ENCODE results near the gene INA.

INA gene

GRCh38 chr10:103278862-103279298 is 1.9 kb downstream of the INA start:
- Histone ChIP-seq H3K4me1 (ENCODE audit: control insufficient read depth, insufficient read depth, low read length) (peaks cover 8% of the 10 kb centered on the region), H3K36me3 (ENCODE audit: control insufficient read depth, insufficient read depth, low read length) (no peaks in the 10 kb centered on the region), H3K9ac (ENCODE audit: low read length) (no peak overlapping the region), H3K9me3 (ENCODE audit: control insufficient read depth, low read length) (no peaks in the 10 kb centered on the region), H3K4me3 (ENCODE audit: low read length) (no peak overlapping the region), H3K27me3 (ENCODE audit: control insufficient read depth, insufficient read depth, low read length) (peaks cover 49% of the 10 kb centered on the region)

DNA sequence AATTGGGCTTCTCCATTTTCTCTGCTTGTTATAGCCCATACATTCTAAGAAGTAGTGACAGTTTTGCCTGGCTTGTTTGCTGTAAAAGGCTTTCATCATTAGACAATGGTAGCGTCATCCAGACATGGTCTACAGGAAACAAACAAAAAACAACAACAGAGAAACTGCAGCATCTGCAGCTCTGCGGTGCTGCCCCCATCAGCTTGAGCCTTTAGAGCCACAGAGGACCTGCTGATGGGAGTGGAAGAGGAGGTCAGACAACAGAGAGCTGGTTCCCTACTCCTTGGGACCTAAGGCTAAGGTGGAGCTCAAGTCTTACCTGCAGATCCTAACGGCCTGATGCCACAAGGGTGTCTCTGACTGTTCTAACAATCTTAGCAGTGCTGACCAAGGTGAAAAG is 3.1 kb downstream of the INA start:
- Histone ChIP-seq H3K4me1 (ENCODE audit: control insufficient read depth, insufficient read depth, low read length) (peaks cover 8% of the 10 kb centered on the region), H3K9me3 (ENCODE audit: control insufficient read depth, low read length) (no peaks in the 10 kb centered on the region), H3K27me3 (ENCODE audit: control insufficient read depth, insufficient read depth, low read length) (peaks cover 49% of the 10 kb centered on the region), H3K9ac (ENCODE audit: low read length) (no peak overlapping the region), H3K4me3 (ENCODE audit: low read length) (no peak overlapping the region), H3K36me3 (ENCODE audit: control insufficient read depth, insufficient read depth, low read length) (no peaks in the 10 kb centered on the region)

- no peak overlapping the region for H3K4me3 ChIP-seq (ENCODE audit: low read length)
- H3K9me3 ChIP-seq (ENCODE audit: control insufficient read depth, low read length): no peaks in the 10 kb centered on the region
- H3K4me1 ChIP-seq (ENCODE audit: control insufficient read depth, insufficient read depth, low read length): peaks cover 8% of the 10 kb centered on the region
- no peak overlapping the region for H3K9ac ChIP-seq (ENCODE audit: low read length)
- no peaks in the 10 kb centered on the region for H3K36me3 ChIP-seq (ENCODE audit: control insufficient read depth, insufficient read depth, low read length)
- peaks cover 49% of the 10 kb centered on the region for H3K27me3 ChIP-seq (ENCODE audit: control insufficient read depth, insufficient read depth, low read length)
Observed at GRCh38 chr10:103280506-103280905, 3.6 kb downstream of the INA start.

DNA sequence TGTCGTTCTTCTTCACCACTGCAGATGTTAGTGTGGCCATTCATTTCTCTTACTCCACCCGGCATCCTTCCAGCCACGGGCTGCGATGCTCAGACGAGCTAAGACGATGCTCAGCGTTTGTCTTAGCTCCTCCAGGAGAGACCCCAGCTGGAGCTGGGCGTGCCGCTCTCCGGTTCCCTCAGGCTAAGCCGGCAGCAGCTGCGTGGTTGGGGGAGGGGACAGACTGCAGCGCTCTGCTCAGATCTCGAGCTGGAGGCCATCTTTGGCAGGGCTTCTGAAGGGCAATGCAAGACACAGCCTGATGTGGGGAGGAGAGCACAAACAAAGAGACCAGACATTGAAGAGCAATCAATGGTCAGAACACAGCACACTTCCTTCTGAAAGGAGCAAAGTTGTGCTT is 4.8 kb downstream of the INA start:
- Histone ChIP-seq H3K4me1 (ENCODE audit: control insufficient read depth, insufficient read depth, low read length) (peaks cover 8% of the 10 kb centered on the region), H3K36me3 (ENCODE audit: control insufficient read depth, insufficient read depth, low read length) (no peaks in the 10 kb centered on the region), H3K9ac (ENCODE audit: low read length) (no peak overlapping the region), H3K4me3 (ENCODE audit: low read length) (no peak overlapping the region), H3K9me3 (ENCODE audit: control insufficient read depth, low read length) (no peaks in the 10 kb centered on the region), H3K27me3 (ENCODE audit: control insufficient read depth, insufficient read depth, low read length) (peaks cover 38% of the 10 kb centered on the region)

DNA sequence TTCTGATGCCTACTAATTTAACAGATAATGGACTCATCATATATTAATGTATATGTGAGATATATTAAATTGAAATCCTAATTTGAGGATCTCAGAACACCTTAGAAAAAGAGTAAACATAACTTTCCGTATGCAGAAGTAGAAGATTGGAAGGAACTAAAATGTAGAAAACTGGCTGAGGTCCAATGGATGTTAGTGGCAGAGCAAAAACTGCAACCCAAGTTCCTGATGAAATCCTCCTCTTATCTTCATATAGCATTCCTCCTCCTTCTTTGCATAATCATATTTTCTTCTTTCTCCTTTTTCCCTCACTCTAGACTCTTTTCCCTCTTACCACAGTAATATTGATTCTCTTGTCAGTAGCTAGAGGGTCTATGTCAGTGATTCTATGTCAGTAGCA is 6.0 kb downstream of the INA start:
- no peaks in the 10 kb centered on the region for H3K9me3 ChIP-seq (ENCODE audit: control insufficient read depth, low read length)
- H3K4me1 ChIP-seq (ENCODE audit: control insufficient read depth, insufficient read depth, low read length): no peaks in the 10 kb centered on the region
- H3K27me3 ChIP-seq (ENCODE audit: control insufficient read depth, insufficient read depth, low read length): peaks cover 30% of the 10 kb centered on the region
- no peaks in the 10 kb centered on the region for H3K36me3 ChIP-seq (ENCODE audit: control insufficient read depth, insufficient read depth, low read length)
- H3K9ac ChIP-seq (ENCODE audit: low read length): no peak overlapping the region
- H3K4me3 ChIP-seq (ENCODE audit: low read length): no peak overlapping the region

DNA sequence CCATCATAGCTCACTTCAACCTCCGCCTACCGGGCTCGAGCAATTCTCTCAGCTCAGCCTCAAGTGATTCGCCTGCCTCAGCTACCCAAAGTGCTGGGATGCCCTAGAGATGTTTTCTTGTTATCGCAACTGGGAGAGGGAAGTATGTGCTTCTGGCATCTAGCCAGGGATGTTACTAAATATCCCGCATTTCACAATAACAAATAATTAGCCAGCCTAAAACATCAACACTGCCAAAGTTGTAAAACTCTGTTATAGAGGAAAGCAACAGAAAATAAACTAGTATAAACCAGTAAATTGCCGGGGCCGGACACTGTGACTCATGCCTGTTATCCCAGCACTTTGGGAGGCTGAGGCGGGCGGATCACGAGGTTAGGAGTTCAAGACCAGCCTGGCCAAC is 7.2 kb downstream of the INA start:
- Histone ChIP-seq H3K9me3 (ENCODE audit: control insufficient read depth, low read length) (no peaks in the 10 kb centered on the region), H3K4me3 (ENCODE audit: low read length) (no peak overlapping the region), H3K4me1 (ENCODE audit: control insufficient read depth, insufficient read depth, low read length) (no peaks in the 10 kb centered on the region), H3K9ac (ENCODE audit: low read length) (no peak overlapping the region), H3K36me3 (ENCODE audit: control insufficient read depth, insufficient read depth, low read length) (no peaks in the 10 kb centered on the region), H3K27me3 (ENCODE audit: control insufficient read depth, insufficient read depth, low read length) (peaks cover 18% of the 10 kb centered on the region)

DNA sequence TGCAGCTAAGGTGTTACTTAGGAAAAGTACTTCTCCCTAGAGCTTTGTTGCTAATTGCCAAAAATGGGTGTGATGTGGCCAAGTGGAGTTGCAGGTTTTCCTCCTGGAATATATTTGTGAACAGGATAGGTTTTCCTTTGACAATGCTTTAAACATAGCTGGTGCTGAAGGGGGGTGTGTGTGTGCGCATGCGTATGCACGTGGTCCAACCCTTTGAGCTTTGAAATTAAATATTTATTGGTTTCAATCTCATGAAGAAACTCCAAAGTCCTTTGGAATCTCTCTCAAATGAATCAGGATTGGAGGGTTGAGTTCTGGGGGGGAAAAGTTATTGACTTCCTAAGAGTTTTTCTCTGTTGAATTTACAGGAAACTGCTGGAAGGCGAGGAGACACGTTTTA is 11.1 kb downstream of the INA start:
- no peak overlapping the region for H3K9ac ChIP-seq (ENCODE audit: low read length)
- H3K36me3 ChIP-seq (ENCODE audit: control insufficient read depth, insufficient read depth, low read length): no peaks in the 10 kb centered on the region
- no peaks in the 10 kb centered on the region for H3K4me1 ChIP-seq (ENCODE audit: control insufficient read depth, insufficient read depth, low read length)
- H3K4me3 ChIP-seq (ENCODE audit: low read length): no peak overlapping the region
- H3K27me3 ChIP-seq (ENCODE audit: control insufficient read depth, insufficient read depth, low read length): peaks cover 3% of the 10 kb centered on the region
- H3K9me3 ChIP-seq (ENCODE audit: control insufficient read depth, low read length): no peaks in the 10 kb centered on the region

- no peak overlapping the region for H3K9ac ChIP-seq (ENCODE audit: low read length)
- H3K9me3 ChIP-seq (ENCODE audit: control insufficient read depth, low read length): no peaks in the 10 kb centered on the region
- no peaks in the 10 kb centered on the region for H3K36me3 ChIP-seq (ENCODE audit: control insufficient read depth, insufficient read depth, low read length)
- H3K4me1 ChIP-seq (ENCODE audit: control insufficient read depth, insufficient read depth, low read length): no peaks in the 10 kb centered on the region
- H3K27me3 ChIP-seq (ENCODE audit: control insufficient read depth, insufficient read depth, low read length): peaks cover 3% of the 10 kb centered on the region
- no peak overlapping the region for H3K4me3 ChIP-seq (ENCODE audit: low read length)
Observed at GRCh38 chr10:103291588-103291987, 14.7 kb downstream of the INA start.

DNA sequence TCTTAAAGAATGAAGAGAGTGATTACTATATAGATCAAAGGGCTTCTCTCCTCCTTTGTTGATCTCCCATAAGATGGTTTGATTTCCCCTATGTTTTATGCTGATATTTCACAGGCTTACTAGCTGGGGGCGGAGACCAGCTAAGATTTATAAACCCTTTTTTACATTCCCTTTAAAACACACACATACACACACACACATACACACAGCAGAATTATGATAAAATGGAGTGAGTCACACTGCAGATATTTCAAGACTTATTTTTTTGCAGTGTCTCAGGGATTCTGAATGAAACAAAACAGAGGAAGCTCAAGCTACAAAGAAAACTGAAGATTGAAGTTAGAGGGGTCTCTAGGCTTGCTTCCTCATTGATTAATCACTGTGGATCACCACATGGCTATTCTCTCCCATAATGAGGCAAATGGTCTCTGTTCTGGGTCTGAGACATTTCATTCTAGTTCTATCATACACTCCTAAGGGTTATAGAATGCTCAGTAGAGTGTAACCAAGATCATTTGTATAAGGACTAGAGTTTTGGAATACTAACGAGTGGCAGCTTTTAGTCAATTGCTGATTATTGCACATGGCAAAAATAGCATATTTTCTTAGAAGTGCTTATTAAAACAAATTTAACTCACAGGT is 18.6 kb downstream of the INA start:
- Histone ChIP-seq H3K36me3 (ENCODE audit: control insufficient read depth, insufficient read depth, low read length) (no peaks in the 10 kb centered on the region), H3K4me3 (ENCODE audit: low read length) (no peak overlapping the region), H3K9me3 (ENCODE audit: control insufficient read depth, low read length) (no peaks in the 10 kb centered on the region)

DNA sequence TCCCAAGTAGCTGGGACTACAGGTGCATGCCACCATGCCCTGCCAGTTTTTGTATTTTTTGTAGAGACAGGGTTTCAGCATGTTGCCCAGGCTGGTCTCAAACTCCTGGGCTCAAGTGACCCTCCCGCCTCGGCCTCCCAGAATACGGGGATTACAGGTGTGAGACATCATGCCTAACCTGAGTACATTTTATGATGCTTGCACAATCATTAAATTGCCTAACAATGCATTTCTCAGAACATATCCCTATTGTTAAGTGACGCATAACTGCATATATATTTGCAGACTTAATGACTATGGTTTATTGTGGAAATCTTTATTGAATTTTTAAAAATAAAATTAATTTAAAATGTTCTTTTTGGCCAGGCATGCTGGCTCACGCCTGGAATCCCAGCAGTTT is 30.7 kb downstream of the INA start:
- Histone ChIP-seq H3K36me3 (ENCODE audit: control insufficient read depth, insufficient read depth, low read length) (no peaks in the 10 kb centered on the region), H3K27me3 (ENCODE audit: control insufficient read depth, insufficient read depth, low read length) (no peaks in the 10 kb centered on the region), H3K4me3 (ENCODE audit: low read length) (no peak overlapping the region), H3K9ac (ENCODE audit: low read length) (no peak overlapping the region), H3K9me3 (ENCODE audit: control insufficient read depth, low read length) (no peaks in the 10 kb centered on the region), H3K4me1 (ENCODE audit: control insufficient read depth, insufficient read depth, low read length) (no peaks in the 10 kb centered on the region)

More for the DNA sequence above, 18.6 kb downstream of the INA start:
- H3K4me1 ChIP-seq (ENCODE audit: control insufficient read depth, insufficient read depth, low read length): no peaks in the 10 kb centered on the region
- H3K9ac ChIP-seq (ENCODE audit: low read length): no peak overlapping the region
- H3K27me3 ChIP-seq (ENCODE audit: control insufficient read depth, insufficient read depth, low read length): no peaks in the 10 kb centered on the region

DNA sequence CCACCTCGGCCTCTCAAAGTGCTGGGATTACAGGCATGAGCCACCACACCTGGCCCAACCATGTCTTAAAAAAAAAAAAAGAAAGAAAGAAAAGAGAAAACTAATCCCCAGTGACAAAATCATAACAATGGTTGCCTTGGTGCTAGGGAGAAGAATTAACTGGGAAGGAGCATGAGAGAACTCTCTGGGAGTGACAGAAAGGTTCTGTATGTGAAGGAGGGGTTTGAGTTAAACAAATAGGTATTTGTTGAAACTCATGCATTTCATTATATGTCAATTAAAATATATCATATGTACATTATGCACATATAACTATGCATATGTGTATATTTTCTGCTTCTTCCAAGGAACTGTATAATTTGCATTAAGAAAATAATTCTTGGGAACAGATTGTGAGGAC is 33.3 kb downstream of the INA start:
- Histone ChIP-seq H3K9me3 (ENCODE audit: control insufficient read depth, low read length) (no peaks in the 10 kb centered on the region), H3K36me3 (ENCODE audit: control insufficient read depth, insufficient read depth, low read length) (no peaks in the 10 kb centered on the region), H3K4me1 (ENCODE audit: control insufficient read depth, insufficient read depth, low read length) (no peaks in the 10 kb centered on the region), H3K27me3 (ENCODE audit: control insufficient read depth, insufficient read depth, low read length) (no peaks in the 10 kb centered on the region), H3K4me3 (ENCODE audit: low read length) (no peak overlapping the region), H3K9ac (ENCODE audit: low read length) (no peak overlapping the region)

GRCh38 chr10:103316087-103316486 is 39.1 kb downstream of the INA start:
- Histone ChIP-seq H3K9ac (ENCODE audit: low read length) (no peak overlapping the region), H3K9me3 (ENCODE audit: control insufficient read depth, low read length) (no peaks in the 10 kb centered on the region), H3K4me3 (ENCODE audit: low read length) (no peak overlapping the region), H3K4me1 (ENCODE audit: control insufficient read depth, insufficient read depth, low read length) (no peaks in the 10 kb centered on the region), H3K27me3 (ENCODE audit: control insufficient read depth, insufficient read depth, low read length) (no peaks in the 10 kb centered on the region), H3K36me3 (ENCODE audit: control insufficient read depth, insufficient read depth, low read length) (no peaks in the 10 kb centered on the region)

DNA sequence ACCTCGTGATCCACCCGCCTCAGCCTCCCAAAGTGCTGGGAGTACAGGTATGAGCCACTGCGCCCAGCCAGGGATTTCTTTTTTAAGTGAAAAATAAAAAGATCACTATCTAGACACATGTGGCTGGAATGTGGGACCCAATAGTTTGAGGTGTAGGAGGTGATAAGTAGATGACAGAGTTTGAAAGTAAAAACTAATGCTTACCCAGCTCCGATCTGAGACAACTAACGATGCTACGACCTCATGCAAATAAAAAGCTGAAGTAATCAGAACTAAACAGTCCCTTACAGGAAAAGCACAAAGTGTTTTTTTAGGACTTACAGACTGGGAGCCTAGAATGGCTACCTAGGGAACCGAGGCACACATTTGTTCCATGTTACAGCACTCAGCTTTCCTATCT is 51.0 kb downstream of the INA start:
- no peak overlapping the region for H3K9ac ChIP-seq (ENCODE audit: low read length)
- no peak overlapping the region for H3K4me3 ChIP-seq (ENCODE audit: low read length)
- H3K9me3 ChIP-seq (ENCODE audit: control insufficient read depth, low read length): no peaks in the 10 kb centered on the region
- no peaks in the 10 kb centered on the region for H3K36me3 ChIP-seq (ENCODE audit: control insufficient read depth, insufficient read depth, low read length)
- no peaks in the 10 kb centered on the region for H3K27me3 ChIP-seq (ENCODE audit: control insufficient read depth, insufficient read depth, low read length)
- no peaks in the 10 kb centered on the region for H3K4me1 ChIP-seq (ENCODE audit: control insufficient read depth, insufficient read depth, low read length)
